ES-I3 (cell line): Measurements from ENCODE around the gene TPSAB1.

Experiments
- H3K36me3 ChIP-seq: 2 replicates; pipeline ENCODE4 v1.6.1; 2013; ENCODE audit warnings: mild to moderate bottlenecking, low read length, control low read depth, moderate library complexity; ENCODE audit not compliant: insufficient read depth
- H3K4me1 ChIP-seq: 2 replicates; pipeline ENCODE4 v1.6.1; 2013; ENCODE audit warnings: mild to moderate bottlenecking, control low read depth, low read length; ENCODE audit not compliant: insufficient read depth
- H3K9ac ChIP-seq: 2 replicates; pipeline ENCODE4 v1.6.1; 2013; ENCODE audit warnings: low read depth, mild to moderate bottlenecking, low read length, moderate library complexity
- H3K9me3 ChIP-seq: 2 replicates; pipeline ENCODE4 v1.6.1; 2013; ENCODE audit warnings: mild to moderate bottlenecking, low read length, moderate library complexity; ENCODE audit not compliant: control insufficient read depth, insufficient read depth

Gene TPSAB1

GRCh38 chr16:1283296-1283695, 42.8 kb downstream of the TPSAB1 start:
- no peaks in the 10 kb centered on the region for H3K9me3 ChIP-seq
- H3K36me3 ChIP-seq: no peaks in the 10 kb centered on the region
- no peak overlapping the region for H3K9ac ChIP-seq
- peaks cover 8% of the 10 kb centered on the region for H3K4me1 ChIP-seq

- H3K9ac ChIP-seq: no peak overlapping the region
- H3K4me1 ChIP-seq: peaks cover 8% of the 10 kb centered on the region
- H3K36me3 ChIP-seq: no peaks in the 10 kb centered on the region
- H3K9me3 ChIP-seq: no peaks in the 10 kb centered on the region
Measured at GRCh38 chr16:1283996-1284616, 43.6 kb downstream of the TPSAB1 start.

- H3K4me1 ChIP-seq: peaks cover 8% of the 10 kb centered on the region
- H3K9ac ChIP-seq: no peak overlapping the region
- H3K9me3 ChIP-seq: no peaks in the 10 kb centered on the region
- no peaks in the 10 kb centered on the region for H3K36me3 ChIP-seq
Measured at GRCh38 chr16:1285669-1286512, 45.4 kb downstream of the TPSAB1 start.

- Histone ChIP-seq H3K9me3 (no peaks in the 10 kb centered on the region), H3K36me3 (no peaks in the 10 kb centered on the region), H3K9ac (no peak overlapping the region), H3K4me1 (peaks cover 8% of the 10 kb centered on the region)
Measured at GRCh38 chr16:1286513-1287094, 46.1 kb downstream of the TPSAB1 start.

GRCh38 chr16:1287982-1288670, 47.6 kb downstream of the TPSAB1 start:
- Histone ChIP-seq H3K36me3 (no peaks in the 10 kb centered on the region), H3K4me1 (peaks cover 7% of the 10 kb centered on the region), H3K9me3 (no peaks in the 10 kb centered on the region), H3K9ac (no peak overlapping the region)

GRCh38 chr16:1288813-1289476, 48.4 kb downstream of the TPSAB1 start:
- Histone ChIP-seq H3K9ac (no peak overlapping the region), H3K36me3 (no peaks in the 10 kb centered on the region), H3K9me3 (no peaks in the 10 kb centered on the region), H3K4me1 (no peaks in the 10 kb centered on the region; the same call in 1 of the 2 replicates)

- H3K36me3 ChIP-seq: no peaks in the 10 kb centered on the region
- no peaks in the 10 kb centered on the region for H3K9me3 ChIP-seq
- peak overlapping the region; percentile 51; the same call in 1 of the 2 replicates for H3K9ac ChIP-seq
- H3K4me1 ChIP-seq: no peaks in the 10 kb centered on the region; the same call in 1 of the 2 replicates
Measured at GRCh38 chr16:1289477-1289866, 49.0 kb downstream of the TPSAB1 start.

GRCh38 chr16:1290063-1290501, 49.6 kb downstream of the TPSAB1 start:
- Histone ChIP-seq H3K9me3 (no peaks in the 10 kb centered on the region), H3K4me1 (peaks cover 5% of the 10 kb centered on the region; the same call in 1 of the 2 replicates), H3K36me3 (no peaks in the 10 kb centered on the region), H3K9ac (peak overlapping the region; percentile 51; the same call in 1 of the 2 replicates)

- Histone ChIP-seq H3K36me3 (no peaks in the 10 kb centered on the region), H3K4me1 (peaks cover 10% of the 10 kb centered on the region; the same call in 1 of the 2 replicates), H3K9ac (no peak overlapping the region), H3K9me3 (no peaks in the 10 kb centered on the region)
Measured at GRCh38 chr16:1290860-1291575, 50.5 kb downstream of the TPSAB1 start.

GRCh38 chr16:1291576-1291974, 51.1 kb downstream of the TPSAB1 start:
- Histone ChIP-seq H3K9me3 (no peaks in the 10 kb centered on the region), H3K9ac (no peak overlapping the region), H3K4me1 (peaks cover 10% of the 10 kb centered on the region; the same call in 1 of the 2 replicates), H3K36me3 (no peaks in the 10 kb centered on the region)
